Islet precursor cell (in vitro differentiated cells): ENCODE data around the gene ITFG1.

ENCODE experiments used
- DNase-seq: peaks from one replicate; pipeline ENCODE4 v3.0.0-alpha.2; 2018

ITFG1 gene

GRCh38 chr16:47460711-47461597 lies at the start of gene ITFG1, which contains the start of gene PHKB:
Gene ITFG1, minus strand, starts transcription at chr16:47461063. Its CDS starts 18 bp downstream, at chr16:47461045.
Gene PHKB, plus strand, starts transcription at chr16:47461331. Its CDS starts 20 bp downstream, at chr16:47461351.
- DNase-seq, result peak; percentile 95

DNA sequence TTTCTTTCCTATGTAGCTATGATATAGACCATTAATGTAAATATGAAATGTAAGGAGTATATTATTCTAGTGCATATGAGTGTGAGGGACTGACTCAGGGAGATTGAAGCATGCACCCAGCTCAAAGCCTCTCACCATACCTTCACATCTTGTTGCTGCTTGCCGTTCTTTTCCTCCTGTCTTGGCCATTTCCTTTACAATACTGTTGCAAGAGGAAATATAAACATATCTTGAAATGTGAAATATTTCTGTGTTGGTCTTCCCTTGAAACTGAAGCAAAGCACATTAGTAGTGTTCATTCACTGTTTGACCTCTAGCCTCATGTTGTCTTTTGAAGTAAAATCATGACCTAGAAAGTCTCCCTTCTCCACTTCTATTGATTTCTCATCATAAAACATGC lies 46.8 kb upstream of the ITFG1 start:
- no peak for DNase-seq

- DNase-seq, result no peak
Measured at GRCh38 chr16:47506800-47507199, 45.9 kb upstream of the ITFG1 start.

GRCh38 chr16:47504599-47504998 lies 43.7 kb upstream of the ITFG1 start:
- DNase-seq, result no peak

DNA sequence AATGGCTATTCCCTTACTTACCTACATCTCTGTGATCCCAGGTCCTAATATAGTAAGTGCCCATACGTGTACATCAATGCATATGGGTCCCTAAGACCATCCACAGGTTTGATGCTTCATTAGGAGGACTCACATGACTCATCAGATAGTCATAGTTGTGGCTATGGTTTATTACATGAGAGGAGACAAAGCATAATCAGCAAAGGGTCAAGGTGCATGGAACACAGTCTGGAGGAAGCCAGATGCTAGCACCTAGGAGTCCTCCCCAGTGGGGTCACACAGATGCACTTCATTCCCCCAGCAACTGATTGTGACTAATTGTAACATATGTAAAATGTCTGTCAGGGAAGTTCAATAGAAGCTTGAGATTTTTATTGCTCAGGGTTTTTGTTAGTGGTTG lies 43.1 kb upstream of the ITFG1 start:
- no peak for DNase-seq

- no peak for DNase-seq
Measured at GRCh38 chr16:47499700-47500264, 38.9 kb upstream of the ITFG1 start.

DNA sequence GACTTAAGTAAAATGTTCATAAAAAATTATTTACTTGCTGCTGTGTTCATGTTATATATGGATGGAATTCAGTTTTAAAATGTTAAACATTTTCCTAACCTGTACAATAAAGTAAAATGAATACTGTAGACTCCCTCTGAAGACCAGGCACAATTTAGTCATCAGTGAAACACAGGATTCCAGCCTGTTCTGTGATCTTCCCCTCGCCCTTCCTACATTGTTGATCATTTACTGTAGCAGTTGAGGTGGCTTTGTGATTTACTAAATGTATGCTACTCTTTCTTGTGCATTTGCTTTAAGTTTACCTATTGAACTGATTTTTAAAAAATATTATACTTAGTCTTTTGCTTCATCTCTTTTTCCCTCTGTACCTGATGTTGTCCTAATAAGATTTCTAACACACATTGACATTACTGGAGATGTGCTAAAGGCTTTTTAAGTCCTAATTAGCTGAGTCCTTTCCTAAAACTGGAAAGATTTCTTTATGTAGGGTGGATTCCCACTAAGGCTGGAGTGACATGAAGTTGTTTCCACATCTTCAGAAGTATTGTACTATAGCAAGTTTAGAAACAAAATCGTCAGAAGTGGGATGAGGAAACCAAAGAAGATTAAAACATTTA lies 38.3 kb upstream of the ITFG1 start:
- no peak for DNase-seq

GRCh38 chr16:47493381-47494337 lies 32.8 kb upstream of the ITFG1 start:
- DNase-seq, result no peak

- DNase-seq, result no peak
Measured at GRCh38 chr16:47492428-47493377, 31.8 kb upstream of the ITFG1 start.

DNA sequence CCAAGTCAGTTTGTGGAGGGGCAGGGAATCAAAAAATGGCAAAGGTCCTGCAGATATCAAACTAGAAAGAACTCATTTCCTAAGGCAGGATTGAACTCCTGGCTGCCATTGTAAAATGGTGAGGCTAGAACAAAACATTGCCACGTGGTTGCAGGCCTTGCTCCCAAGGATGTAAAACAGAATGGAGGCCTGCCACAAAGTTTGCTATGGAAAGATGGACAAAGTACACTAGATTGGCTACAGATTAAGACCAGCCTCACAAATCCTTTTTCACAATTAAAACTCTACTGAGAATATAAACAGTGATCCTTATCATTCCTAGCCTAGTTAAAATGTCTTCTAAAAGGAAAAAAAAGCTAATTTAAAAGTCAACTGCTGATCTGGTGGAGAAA lies 31.2 kb upstream of the ITFG1 start:
- DNase-seq, result no peak

GRCh38 chr16:47490471-47490870 lies 29.6 kb upstream of the ITFG1 start:
- no peak for DNase-seq

DNA sequence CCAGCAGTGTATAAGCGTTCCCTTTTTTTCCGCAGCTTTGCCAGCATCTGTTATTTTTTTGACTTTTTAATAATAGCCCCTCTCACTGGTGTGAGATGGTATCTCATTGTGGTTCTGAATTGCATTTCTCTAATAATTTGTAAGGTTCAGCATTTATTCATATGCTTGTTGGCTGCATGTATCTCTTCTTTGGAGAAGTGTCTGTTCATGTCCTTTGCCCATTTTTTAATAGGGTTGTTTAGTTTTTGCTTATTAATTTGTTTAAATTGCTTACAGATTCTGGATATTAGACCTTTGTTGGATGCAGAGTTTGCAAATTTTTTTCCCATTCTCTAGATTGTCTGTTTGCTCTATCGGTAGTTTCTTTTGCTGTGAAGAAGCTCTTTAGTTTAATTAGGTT lies 27.2 kb upstream of the ITFG1 start:
- DNase-seq, result no peak

DNA sequence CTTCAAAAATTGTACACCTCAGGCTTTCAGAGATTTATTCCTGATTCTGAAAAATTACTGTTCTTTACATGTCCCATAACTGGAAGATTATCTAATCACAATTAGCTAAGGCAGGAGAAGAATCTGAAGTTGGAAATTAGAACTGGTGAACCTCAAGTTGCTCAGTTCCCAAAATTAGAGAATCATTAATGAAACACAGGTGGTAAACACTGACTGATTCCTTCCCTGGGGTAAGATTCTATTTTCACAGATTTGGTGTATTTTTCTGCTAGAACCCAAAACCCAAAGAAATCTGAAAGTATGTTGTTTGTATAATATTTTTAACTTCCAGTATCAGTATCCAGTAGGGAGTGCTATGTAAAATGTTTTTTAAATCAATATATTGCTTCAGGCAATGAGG lies 26.0 kb upstream of the ITFG1 start:
- DNase-seq, result no peak

- no peak for DNase-seq
Measured at GRCh38 chr16:47483616-47484015, 22.8 kb upstream of the ITFG1 start.

GRCh38 chr16:47481698-47482374 lies 21.0 kb upstream of the ITFG1 start:
- no peak for DNase-seq

GRCh38 chr16:47480410-47480809 lies 19.5 kb upstream of the ITFG1 start:
- DNase-seq, result no peak

DNA sequence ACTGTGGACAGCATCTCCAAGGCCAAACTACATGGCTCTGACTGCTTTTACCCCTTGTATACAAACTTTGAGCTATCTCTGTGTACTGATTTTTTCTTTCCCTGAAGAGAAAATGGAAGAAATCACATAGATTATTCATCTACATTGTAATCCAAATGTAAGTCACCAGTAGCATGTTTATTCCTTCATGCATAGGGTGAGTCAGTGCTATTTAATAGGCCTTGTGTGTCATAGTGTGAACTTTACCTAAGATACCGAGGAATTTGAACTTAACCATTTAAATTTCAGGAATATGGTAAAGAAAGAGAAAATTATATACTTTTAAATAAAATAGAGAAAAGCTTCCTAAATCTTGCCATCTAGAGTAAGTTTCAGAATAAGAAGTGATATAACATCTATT lies 16.8 kb upstream of the ITFG1 start:
- no peak for DNase-seq

GRCh38 chr16:47476654-47477345 lies 15.9 kb upstream of the ITFG1 start:
- DNase-seq, result no peak

DNA sequence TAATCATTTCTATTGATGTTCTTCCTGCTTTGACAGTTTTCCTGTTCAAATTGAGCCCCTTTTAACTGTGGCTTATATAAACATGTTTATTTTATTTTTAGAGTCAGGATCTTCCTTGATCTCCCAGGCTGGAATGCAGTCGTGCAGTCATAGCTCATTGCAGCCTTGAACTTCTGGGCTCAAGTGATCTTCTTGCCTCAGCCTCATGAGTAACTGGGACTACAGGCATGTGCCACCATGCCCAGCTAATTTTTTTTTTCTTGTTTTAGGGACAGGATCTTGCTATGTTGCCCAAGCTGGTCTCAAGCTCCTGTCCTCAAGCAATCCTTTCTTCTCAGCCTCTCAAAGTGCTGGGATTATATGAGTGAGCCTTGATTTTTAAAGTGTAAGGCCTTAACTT lies 14.9 kb upstream of the ITFG1 start:
- no peak for DNase-seq

GRCh38 chr16:47473792-47474191 lies 12.9 kb upstream of the ITFG1 start:
- DNase-seq, result no peak
